Hindlimb muscle (tissue), 1 donor: Measurements from ENCODE around the gene ADGRD2. TPM values are rescaled to one million over a fixed set of nuclear protein-coding genes. Genes with fewer than 3 reads are reported as not detected.

Source experiments
- DNase-seq: peaks from one replicate; pipeline ENCODE4 v3.0.0-alpha.2; 2013
- polyA plus RNA-seq: library from polyadenylated mRNA; unstranded; fragments of 120-200 nt; gene quantifications from one replicate; pipeline ENCODE4 v1.2.1, GENCODE V29; 2013; ENCODE audit not compliant: insufficient read length

The ADGRD2 gene
- polyA plus RNA-seq, 1 donor, result not detected

DNA sequence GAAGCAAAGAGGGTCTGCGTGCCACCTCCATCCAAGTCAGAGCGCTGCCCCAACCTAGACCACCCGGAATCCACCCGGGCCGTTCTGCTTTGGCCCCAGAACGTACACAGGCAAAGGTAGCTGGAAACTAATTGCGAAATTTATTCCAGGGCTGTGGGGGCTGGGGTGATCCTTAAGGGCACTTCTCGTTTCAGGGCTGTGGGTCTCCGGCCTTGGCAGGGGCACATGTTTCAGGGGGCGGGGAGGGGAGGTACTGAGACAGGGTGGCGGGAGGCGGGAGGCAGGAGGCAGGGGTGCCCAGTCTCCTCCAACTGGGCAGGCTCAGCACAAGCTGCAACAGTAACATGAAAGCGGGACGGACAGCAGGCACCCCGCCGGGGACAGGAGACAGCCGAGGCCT is 30.9 kb downstream of the ADGRD2 start:
- no peak for DNase-seq

GRCh38 chr9:124482431-124483031 is 32.3 kb downstream of the ADGRD2 start:
- no peak for DNase-seq

DNA sequence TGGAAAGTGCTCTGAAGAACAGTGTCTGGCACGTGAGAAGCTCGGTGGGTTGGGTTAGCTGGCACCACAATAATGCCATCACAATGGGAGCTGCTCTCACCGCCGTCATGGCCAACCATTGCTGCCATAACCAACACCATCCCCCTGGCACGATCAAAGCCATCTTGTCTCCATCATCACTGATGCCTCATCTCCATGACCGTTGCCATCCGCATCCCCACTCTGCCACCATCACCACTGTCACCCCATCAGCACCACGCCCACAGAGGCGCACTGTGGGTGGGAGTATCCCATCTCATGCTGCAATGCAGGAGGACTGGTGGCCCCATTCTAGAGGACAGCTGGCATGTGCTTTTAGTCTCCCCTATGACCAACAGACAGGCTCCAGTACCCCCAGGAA is 33.2 kb downstream of the ADGRD2 start:
- DNase-seq, result no peak

DNA sequence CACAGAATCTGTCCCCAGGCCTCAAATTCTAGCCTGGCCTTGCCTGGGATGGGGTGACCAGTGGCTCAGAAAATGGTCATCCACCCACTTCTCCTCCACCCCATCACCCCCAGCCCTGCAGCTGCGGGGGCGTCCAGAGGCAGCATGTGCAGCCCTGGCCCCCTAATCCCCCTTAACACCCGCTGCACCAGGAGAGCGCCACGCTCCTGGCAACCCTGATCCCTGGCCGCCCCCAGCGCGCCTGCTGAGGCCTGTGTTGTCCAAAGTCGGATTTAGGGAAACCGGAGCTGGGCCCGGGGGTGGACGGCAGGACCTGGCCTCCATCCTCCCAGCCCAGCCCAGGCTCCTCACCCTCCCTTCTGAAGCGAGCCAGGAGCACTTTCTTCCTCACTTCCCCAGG is 35.0 kb downstream of the ADGRD2 start:
- DNase-seq, result no peak

GRCh38 chr9:124485936-124486335 is 35.7 kb downstream of the ADGRD2 start:
- no peak for DNase-seq

DNA sequence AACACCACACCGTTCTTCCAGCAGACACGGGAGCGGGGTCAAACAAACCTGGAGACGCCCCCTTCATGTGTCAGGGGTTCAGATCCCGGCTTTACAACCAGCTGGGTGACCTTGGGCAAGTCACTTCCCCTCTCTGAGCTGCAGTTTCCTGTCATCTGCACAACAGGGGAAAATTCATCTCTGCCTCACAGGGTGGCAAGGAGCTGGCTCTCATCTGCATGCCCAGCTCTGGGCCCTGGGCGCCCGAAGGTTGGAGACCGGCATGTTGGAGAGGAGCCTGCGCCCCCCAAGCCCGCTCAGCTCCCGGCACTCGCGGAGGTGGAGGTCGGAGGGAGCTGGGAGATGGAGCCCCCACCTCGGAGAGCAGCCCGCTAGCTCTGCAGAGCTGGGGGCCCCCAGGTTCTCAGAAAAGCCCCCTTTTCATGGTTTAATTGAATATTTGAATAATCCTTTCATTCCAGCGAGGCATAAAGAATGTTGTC is 36.6 kb downstream of the ADGRD2 start:
- no peak for DNase-seq

- DNase-seq, result no peak
These were observed 37.3 kb downstream of the ADGRD2 start for GRCh38 chr9:124487260-124488182.

DNA sequence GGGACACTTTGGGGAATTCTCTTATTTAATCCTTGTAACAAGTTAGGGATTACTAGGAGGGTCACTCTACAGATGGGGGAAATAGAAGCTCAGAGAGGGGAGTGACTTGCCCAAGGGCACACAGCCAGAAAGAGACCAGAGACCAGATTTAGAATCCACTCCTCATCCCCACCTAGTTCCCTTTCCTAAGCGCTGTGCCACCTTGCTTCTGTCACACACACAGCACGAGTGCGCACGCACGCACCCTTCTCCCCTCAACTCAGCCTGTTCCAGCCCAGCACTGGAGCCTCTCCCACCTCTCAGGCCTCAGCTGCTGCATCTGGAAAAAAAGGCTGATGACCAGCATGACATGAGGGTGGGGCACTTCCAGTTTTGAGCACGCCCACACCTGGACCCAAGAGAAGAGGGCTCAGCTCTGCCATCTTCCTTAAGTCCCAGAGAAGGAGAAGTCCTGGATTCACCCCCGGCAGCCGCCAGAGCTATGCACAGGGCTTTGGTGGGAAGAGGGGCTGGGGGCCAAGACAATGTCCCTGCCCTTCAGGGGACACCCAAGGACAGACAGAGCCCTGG is 38.5 kb downstream of the ADGRD2 start:
- no peak for DNase-seq

DNA sequence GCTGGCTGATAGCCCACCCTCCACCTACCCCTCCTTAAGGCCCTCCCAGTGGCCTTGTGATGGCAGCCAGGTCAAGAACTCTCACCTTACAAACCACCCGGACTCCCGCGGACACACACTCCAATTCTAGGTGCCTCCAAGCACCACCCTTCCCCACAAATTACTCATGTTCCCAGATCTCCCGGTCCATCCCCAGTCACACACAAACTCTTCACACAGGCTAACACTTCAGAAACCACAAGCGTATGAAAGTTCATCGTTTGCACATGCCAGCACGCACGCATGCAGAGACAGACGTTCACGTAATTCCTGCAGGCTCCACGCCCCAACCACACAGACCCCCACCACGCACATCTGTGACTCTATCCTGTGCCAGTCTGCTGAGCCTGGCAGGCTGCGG is 39.0 kb downstream of the ADGRD2 start:
- no peak for DNase-seq

GRCh38 chr9:124490004-124490403 is 39.8 kb downstream of the ADGRD2 start:
- DNase-seq, result no peak

GRCh38 chr9:124491049-124491975 is 41.1 kb downstream of the ADGRD2 start:
- no peak for DNase-seq

GRCh38 chr9:124492818-124493217 is 42.6 kb downstream of the ADGRD2 start:
- no peak for DNase-seq

DNA sequence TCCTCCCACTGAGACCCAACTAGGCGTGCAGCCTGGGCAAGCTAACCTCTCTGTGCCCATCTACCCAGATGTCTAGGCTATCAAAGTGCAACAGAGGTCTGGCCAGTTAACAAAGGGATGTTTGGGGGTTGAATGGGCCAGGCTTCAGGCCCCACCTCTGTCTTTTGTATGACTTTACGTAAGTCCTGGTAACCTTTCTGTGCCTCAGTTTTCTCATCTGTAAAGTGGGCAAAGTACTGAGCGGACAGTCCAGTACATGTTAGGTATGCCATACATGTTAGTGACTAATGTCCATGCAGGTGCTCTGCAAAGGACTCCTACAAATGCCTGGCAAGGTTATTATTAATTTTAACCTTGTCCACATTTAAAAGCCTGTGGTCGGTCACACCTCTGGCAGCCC is 43.0 kb downstream of the ADGRD2 start:
- no peak for DNase-seq

GRCh38 chr9:124493794-124494479 is 43.7 kb downstream of the ADGRD2 start:
- DNase-seq, result no peak

- DNase-seq, result no peak
These were observed 45.1 kb downstream of the ADGRD2 start for GRCh38 chr9:124495126-124496074.

GRCh38 chr9:124496075-124496449 is 45.8 kb downstream of the ADGRD2 start:
- no peak for DNase-seq

DNA sequence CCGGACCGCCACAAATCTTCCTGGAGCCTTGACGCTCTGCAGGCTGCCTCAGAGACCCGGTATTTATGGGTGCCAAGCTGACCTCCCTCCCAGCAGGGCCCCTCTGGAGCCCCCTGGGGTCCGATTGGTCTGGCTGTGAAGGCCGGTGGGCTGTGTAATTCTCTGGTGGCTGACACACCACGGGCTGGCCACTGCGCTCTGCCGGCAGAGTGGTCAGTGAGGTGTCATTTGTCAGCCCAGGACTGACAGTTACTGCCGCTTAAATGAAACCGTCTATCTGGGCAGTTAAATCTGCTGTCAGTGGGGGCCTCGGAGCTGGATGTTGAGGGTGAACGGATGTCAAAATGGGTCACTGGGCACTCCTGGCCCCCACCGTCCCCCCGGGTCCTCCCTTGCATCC is 46.2 kb downstream of the ADGRD2 start:
- no peak for DNase-seq

DNA sequence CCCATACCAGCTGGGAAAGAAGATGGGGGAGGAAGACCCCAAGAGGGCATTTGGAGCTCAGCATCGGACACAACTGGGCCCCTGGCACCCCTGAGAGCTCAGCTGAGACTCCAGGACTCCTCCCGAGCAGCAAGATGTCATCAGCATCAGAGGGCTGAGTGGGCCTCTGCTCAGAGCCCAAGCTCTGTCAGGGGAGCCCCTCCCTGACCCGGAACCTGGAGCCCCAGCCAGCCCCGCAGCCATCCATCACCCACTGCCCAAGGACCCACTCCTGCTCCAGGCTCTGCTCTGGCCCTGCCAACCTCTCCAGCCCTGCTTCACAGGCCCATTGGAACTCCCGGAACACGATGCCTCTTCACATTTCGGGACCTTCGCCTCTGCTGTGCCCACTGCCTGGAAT is 47.2 kb downstream of the ADGRD2 start:
- no peak for DNase-seq

DNA sequence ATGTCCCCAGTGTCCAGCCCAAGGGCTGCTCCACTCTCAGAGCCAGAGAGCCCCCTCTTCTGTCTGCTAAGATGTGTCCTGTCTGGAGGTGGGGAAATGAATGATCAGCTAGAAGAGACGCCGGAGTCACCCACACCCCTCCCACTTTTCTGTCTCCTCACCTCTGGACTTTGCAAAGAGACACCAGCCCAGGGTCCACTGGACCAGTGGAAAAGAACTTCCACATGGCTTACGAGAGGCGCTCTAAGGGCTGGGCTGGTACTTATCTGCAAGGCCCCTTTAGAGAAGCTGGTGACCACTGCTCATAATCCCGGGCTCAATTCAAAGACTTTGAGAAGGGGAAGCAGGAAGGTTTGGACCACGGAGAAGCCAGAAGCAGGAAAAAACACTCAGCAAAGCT is 47.8 kb downstream of the ADGRD2 start:
- no peak for DNase-seq

GRCh38 chr9:124498499-124499146 is 48.4 kb downstream of the ADGRD2 start:
- DNase-seq, result no peak
